GM19025 (cell line): ENCODE measurements around the gene RYR1.
"Not testable (repeated sequence)": the region's sequence is repeated elsewhere in the genome, so short reads cannot be mapped to it uniquely, and the experiment has no call there.

Experiments
- ATAC-seq: cut with Tn5 transposase; IDR thresholded peaks from one replicate; pipeline ENCODE4 v1.9.1; 2021; ENCODE audit warnings: mild to moderate bottlenecking, low read depth, moderate library complexity; ENCODE audit not compliant: unreplicated experiment

Gene RYR1

GRCh38 chr19:38583985-38584305 lies 150.5 kb downstream of the RYR1 start:
- no peak for ATAC-seq

DNA sequence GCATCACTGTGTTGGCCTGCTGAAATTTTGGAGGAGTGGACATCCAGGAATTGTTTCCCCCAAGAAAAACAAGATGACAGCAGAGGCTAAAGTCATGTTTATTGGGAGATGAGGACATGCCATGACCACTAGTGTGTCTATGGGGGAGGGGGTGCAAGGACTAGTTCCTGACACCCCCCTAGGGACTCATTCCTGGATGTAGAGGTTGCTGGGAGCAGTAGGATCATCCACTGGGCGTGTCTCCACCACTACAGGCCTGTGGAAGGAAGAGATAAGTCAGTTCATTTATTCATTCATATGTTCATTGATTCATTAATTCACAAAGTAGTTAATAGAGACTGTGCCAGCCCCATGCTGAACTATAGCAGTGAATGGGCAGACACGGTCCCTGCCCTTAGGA lies 154.1 kb downstream of the RYR1 start:
- ATAC-seq = no peak

DNA sequence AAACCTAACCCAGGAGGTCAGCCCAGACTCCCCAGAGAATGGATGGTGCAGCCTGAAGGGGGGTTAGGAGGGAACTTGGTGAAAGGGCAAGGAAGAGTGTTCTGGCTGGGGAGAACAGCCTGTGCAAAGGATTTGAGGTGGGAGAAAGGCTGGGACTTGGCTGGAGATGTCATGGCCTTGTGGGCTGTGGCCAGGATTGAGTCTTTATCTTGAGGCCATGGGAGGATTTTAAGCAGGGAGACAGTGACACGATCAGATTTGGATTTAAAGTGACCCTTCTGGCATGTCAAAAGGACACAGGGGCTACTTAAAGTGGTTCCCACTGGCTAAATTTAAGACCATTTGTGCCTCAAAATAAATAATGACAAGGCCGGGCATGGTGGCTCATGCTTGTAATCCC lies 154.6 kb downstream of the RYR1 start:
- no peak for ATAC-seq

DNA sequence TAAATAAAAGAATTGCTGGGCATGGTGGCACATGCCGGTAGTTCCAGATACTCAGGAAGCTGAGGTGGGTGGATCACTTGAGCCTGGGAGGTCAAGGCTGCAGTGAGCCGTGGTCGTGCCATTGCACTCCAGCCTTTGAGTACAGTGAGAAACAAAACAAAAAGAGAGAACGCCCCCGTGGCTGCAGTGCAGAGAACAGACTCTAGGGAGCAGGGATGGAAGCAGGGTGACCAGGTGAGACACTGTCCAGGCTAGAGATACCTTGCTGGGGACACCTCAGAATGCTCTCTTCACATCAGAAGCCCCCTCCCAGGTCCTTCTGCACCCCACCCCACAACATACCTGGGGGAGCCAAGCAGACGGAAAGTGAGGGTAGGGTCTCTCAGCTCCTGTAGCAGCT lies 159.4 kb downstream of the RYR1 start:
- no peak for ATAC-seq

- ATAC-seq = no peak
These were observed 162.8 kb downstream of the RYR1 start for GRCh38 chr19:38596057-38596981.

DNA sequence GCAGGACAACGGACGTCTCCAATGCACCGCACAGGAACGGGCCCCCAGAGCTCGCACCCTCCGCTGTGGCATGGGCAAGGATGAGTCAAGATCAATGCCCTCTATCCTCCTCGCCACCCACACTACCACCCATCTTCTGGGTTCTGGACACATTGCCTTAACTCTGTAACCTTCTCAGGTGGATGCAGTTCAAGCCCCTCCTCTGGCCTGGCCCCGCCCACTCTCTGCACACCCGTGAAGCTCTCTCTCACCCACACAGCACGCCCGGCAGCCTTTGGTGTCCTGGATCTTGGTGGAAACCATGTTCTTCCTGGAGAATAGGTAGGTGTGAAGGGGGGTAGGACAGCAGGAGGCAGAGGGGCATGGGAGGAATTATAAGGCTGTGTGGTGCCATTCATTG lies 163.6 kb downstream of the RYR1 start:
- ATAC-seq = no peak

DNA sequence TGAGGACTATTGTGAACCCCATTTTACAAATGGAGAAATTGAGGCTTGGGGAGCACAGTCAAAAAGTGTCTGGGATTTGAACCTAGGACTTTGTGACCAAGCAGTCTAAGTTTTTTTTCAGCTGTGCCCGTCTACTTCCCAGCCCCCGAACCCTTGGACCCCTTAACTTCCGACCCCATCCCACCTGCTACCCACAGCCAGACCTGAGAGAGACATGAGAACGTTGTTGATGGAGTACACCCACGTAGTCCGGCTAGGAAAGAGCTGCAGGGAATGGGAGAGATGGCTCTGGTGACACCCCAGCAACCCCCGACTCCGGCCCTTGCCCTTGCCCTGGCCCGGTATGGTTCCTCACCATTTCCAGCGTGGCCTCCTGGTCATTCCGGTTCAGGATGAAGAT lies 166.2 kb downstream of the RYR1 start:
- ATAC-seq = no peak

GRCh38 chr19:38602856-38603255 lies 169.4 kb downstream of the RYR1 start:
- not testable (repeated sequence) for ATAC-seq

- no peak for ATAC-seq
These were observed 172.6 kb downstream of the RYR1 start for GRCh38 chr19:38606131-38606530.

GRCh38 chr19:38614289-38614688 lies 180.8 kb downstream of the RYR1 start:
- no peak for ATAC-seq

- no peak for ATAC-seq
These were observed 181.6 kb downstream of the RYR1 start for GRCh38 chr19:38615007-38615581.

DNA sequence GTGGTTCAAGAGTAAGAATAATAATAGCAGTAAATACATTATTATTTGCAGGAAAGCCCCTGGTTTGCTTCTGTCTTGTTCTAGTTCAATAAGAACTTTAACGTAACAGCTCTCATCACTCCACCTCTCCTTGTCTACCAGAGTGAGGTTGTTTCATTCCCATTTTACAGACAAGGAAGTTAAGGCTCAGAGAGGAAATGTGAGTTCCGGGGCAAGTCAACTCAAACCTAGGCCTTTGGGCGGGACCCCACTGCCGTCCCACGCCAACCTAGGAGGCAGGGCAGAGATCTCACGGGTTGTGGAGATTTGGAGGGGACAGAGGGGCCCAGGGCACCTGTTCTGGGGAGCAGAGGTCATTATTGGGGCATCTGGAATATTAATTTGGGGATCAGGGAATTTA lies 182.8 kb downstream of the RYR1 start:
- no peak for ATAC-seq

- ATAC-seq = no peak
These were observed 183.8 kb downstream of the RYR1 start for GRCh38 chr19:38617283-38617763.

- peak; percentile 65 for ATAC-seq
These were observed 184.5 kb downstream of the RYR1 start, which contains the start of gene MAP4K1 for GRCh38 chr19:38617764-38618589. Gene MAP4K1, minus strand, starts transcription at chr19:38617953. Its CDS starts 58 bp downstream, at chr19:38617895.

DNA sequence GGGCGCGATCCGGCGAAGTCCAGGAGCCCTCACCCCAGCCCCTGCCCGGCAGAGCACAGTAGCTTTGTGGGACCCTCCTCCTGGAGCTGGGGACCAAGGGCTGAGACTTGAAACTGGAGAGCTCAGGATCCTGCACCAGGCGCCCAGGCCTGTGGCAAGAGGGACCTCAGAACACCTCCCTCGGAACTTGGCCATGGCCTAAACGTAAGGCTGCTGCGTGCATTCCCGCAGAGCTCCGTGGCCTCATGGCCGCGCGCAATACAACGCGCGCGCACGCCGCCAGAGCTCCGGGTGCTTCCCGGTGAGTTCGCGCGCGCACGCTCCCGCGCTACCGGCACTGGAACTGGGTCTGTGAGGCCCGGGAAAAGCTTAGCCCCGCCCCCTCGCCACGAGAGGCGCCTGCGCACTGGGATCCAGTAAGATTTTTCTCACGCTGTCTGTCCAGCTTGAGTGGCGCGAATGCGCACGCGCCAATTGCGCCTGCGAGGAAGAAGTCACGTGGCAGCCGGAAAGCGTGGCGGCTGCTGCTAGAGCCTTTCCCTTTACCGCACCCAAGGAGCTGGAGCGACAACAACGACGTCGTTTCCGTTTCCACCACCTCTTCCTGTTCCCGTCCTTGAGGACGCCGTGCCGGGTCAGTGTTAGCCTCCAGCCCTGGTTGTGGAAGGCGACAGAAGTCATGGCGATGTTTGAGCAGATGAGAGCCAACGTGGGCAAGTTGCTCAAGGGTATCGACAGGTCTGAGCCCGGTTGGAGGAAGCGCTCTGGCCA lies 185.3 kb downstream of the RYR1 start, which contains the start of gene EIF3K:
TSS of gene EIF3K (plus strand) at position 599 of the 771 bp plus-strand sequence. CDS start at position 680, 81 bp downstream.
- ATAC-seq = peak; percentile 52

GRCh38 chr19:38619361-38620174 lies 186.1 kb downstream of the RYR1 start:
- peak; percentile 1 for ATAC-seq

DNA sequence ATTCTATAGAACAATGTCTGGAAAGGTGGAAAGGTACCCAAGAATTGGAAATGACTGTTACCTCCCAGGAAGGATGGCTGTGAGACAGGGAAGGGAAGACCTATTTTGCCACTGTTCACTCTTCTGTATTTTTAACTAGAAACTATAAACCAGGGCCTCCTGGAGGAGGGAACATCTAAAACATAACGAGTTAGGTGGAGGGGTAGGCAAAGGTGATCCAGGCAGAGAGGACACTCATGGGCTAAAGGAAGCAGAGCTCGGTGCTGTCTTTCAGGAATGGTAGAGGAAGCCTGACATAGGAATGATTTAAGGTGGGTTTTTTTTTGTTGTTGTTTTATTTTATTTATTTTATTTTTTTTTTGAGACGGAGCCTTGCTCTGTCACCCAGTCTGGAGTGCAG lies 191.3 kb downstream of the RYR1 start:
- ATAC-seq = no peak

DNA sequence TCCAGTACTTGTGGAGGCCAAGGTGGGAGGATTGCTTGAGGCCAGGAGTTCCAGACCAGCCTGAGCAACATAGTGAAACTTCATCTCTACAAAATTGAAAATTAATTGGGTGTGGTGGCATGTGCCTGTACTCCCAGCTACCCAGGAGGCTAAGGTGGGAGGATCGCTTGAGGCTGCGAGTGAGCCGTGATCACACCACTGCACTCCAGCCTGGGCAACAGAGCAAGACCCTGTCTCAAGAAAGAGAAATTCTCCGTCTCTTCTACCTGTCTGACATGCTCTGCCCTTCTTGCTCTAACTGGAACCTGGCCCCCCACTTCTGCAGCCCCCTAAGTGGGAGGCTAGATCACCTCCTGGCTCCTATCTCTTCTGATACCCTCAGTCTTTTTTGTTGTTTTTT lies 192.9 kb downstream of the RYR1 start:
- no peak for ATAC-seq

- no peak for ATAC-seq
These were observed 196.1 kb downstream of the RYR1 start for GRCh38 chr19:38629568-38629967.
